Measurements from ENCODE around the gene HSF5.

The HSF5 gene

DNA sequence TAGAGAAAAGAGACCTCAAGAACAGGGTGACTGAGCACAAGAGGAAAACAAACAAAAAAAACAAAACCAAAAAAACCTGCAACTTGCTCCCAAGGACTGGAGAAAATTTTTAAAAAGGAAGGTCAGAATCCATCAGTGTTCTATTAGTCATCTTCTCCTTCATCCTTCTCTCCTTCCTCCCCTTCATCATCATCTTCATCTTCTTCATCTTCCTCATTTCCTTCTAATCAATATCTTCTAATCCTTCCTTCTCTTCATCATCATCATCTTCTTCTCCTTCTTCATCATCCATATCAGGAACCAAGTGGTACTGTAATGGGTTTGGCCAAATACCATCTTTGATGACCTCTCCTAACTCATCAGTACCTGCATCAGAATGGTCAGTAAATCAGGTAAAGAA lies 12.2 kb downstream of the HSF5 start:
- no peak for DNase-seq

DNA sequence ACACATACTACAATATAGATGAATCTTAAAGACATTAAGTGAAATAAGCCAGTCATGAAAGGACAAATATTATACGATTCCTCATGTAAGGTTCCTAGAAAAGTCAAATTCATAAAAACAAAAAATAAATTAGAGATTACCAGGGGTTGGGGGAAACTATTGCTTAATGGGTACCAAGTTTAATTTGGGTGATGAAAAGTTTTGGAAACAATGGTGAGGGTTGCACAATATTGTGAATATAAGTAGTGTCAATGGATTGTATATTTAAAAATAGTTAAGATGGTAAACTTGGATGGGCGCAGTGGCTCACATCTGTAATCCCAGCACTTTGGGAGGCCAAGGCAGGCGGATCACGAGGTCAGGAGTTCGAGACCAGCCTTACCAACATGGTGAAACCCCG lies 17.9 kb downstream of the HSF5 start:
- no peak for DNase-seq

DNA sequence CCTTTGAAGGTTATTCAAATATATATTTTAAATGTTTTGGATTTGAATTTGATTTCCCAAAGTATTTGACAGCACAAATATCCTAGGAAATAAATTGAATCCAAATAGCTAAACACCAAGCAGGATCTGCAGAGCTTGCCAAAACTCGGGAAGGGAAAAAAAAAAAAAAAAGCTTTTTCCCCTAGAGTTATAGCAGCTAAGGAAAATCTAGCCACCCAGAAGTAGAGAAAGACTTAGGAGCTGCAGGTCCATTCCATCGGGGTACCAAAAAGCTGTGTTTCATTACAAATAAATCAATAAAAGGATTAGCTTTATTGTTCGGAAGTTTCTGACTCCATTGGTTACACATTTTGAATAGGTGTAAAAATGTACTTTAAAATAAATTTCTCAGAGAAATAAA lies 19.3 kb downstream of the HSF5 start:
- no peak for DNase-seq

DNA sequence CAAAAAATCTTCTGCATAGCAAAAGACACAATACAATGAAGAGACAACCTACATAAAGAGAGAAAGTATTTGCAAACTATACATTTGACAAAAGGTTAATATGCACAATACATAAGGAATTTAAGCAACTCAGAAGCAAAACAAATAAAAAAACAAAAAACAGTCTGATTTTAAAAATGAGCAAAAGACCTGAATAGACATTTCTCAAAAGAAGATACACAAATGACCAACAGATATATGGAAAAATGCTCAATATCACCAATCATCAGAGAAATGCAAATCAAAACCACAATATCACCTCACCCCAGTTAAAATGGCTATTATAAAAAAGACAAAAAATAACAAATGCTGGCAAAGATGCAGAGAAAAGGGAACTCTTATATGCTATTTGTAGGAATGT lies 32.7 kb downstream of the HSF5 start:
- DNase-seq, result no peak

DNA sequence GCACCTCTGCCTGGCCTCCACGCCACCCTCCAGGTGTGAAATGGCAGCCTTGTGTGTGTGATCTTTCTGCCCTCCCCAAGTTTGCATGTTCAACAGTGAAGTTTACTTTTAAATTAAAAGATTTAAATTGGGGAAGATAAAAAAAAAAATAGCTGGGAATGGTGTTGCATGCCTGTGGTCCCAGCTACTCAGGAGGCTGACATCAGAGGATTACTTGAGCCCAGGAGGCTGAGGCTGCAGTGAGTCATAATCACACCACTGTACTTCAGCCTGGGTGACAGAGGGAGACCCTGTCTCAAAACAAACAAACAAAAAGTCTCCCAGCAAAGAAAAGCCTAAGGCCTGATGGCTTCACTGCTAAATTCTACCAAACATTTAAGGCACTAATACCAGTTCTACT lies 35.5 kb downstream of the HSF5 start:
- DNase-seq, result no peak

DNA sequence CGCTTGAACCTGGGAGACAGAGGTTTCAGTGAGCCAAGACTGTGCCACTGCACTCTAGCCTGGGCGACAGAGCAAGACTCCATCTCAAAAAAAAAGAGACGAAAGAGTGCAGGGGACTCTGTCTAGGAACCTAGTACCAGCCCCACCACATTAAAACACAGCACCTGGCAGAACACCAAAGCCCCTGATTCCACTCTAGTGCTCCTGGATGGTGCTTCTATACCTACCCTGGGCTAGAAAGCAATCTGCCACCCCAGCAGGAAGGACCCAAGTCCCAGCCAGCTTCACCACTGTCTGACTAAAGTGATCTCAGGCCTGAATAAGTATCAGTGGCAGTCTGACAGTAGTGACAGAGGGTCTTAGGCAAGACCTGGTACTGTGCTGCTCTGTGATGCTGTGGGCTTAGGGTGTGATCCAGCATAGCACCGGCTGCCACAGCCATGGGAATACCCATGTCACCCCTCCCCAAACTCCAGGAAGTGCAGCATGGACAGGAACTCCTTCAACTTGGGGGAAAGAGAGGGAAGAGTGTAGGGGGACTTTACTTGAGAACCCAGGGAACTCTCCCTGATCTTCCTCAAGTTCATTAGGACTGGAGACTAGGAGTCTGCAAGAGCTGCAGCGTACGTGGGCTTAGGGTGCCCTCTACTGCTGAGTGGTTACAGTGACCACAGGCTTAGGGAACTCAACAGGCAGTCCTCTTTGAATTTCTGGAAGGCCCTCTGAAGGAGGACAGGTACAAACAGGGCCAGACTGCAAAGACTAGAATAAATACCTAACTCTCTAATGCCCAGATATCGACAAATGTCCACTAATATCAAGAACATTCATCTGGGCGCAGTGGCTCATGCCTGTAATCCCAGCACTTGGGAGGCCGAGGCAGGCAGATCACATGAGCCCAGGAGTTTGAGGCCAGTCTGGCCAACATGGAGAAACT lies 40.9 kb downstream of the HSF5 start:
- peak; percentile 89 for DNase-seq

DNA sequence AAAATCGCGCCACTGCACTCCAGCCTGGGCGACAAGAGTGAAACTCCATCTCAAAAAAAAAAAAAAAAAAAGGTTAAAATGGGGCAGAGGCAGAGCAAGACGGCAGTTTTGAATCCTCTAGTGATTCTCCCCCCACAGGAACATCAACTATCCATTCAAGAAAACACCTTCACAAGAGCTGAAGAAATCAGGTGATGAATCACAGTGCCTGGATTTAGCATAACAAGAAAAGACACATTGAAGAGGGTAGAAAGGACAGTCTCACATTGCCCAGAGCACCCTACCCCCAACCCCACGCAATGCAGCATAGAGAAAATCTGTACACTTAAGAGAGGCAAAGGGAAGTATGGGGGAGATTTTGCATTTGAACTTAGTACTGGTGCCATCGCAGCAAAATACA lies 42.1 kb downstream of the HSF5 start:
- no peak for DNase-seq

DNA sequence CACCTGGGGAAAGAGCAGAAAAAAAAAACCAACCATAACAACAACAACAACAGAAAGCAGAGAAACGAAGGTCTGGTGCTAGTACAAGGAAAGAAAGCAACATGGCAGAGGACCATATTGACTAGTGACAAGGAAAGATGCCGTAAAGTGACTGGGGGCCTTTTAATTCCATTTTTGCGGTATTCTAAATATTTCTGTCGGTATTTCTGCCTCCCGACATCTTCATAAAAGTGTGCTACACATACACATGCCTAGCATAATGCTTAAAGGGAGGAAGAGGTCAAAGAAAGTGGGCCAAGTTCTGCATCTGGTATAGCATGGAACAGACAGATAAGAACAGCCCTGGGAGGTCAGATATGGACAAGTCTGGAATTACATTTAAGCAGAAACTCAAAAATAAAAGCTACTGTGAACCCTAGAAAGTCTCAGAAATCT lies 51.4 kb downstream of the HSF5 start:
- no peak for DNase-seq

DNA sequence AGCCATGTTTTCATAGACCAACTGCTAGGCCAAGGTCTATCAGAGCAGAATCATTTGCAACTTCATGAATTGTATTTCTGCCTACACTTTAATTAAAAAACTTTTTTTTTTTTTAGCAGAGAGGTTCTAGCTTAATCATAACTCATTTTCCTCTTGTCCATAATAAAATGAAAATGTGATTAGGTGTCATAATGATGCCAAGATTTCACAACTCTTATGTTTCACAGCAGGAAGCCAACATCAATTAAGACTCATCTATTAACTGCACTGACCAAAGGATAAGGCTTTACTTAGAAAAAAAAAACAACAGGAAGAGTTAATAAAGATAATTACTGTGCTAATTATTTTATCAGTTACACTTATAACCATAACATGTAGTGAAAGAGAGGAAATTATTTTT lies 52.0 kb downstream of the HSF5 start:
- DNase-seq, result no peak

DNA sequence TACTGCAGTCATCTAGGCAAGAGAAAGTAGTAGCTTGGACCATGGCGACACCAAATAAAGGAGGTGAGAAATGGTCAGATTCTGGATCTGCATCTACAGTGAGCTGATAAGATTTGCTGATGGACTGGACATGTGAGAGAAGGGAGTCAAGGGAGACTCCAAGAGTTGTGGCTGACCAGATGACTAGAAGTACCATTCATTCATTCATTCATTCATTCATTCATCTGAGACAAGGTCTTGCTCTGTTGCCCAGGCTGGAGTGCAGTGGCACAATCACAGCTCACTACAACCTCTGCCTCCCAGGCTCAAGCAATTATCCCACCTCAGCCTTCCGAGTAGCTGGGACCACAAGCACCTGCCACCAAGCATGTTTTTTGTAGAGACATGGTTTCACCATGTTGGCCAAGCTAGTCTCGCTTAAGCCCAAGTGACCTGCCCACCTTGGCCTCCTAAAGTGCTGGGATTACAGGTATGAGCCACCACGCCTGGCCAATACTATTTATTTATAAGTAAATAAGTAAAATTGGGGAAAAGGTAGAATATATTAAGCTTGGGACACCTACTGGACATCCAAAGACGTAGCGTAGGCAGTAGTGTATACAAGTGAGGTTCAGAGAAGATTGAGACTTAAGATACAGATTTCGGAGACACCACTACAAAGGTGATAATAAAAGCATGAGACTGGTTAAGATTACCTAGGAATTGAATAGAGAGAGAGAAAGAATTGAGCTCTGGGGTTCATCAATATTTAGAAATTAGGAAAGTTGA lies 55.2 kb downstream of the HSF5 start:
- peak; percentile 11 for DNase-seq

DNA sequence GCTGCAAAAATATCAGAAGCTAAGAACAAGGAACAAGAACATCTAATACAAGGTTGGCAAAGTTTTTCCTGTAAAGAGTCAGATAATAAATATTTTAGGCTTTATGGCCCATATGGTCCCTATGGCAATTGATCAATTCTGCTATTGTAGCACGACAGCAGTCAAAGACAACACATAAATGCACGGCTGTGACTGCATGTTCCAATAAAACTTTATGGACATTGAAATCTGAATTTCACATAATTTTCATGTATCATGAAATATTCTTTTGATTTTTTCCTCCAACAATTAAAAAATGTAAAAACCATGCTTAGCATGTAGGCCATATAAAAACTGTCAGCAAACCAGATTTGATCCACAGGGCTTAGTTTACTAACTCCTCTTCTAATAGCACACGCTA lies 60.4 kb downstream of the HSF5 start:
- DNase-seq, result no peak

DNA sequence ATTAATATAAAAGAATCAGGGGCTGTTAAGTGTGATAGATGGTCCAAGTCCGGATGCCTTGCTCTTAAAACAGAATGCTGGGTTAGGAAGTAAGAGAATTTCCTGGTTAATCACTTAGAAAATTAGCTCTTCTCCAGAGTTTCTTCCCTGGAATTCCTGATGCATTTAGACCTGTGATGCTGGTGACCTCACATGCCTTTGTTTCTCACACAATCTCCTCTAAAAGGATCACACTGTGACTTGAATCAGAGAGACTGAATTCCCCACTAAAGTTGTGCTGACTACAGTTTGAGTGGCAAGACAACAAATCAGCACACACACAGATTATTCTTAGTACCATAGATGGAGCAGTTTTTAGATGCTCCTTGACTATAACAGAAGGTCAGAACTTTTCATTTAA lies 66.5 kb downstream of the HSF5 start:
- no peak for DNase-seq

DNA sequence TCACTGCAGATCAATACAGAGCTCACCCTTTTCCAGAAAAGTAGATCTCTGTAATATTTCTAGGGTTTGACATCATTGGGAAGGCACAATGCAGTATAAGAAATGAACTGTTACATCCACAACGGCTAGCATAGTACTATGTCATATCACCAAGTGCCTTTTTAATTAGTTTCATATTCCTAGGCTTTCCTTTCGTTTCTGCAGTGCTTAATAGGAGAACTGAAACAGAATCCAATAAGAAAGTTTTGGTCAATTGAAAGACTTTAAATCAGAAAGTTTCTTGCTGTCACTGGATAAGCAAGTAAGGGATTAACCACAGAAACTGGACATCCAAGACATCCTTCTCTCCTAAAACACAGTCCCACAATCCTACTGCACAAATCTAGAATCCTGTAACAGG lies 67.4 kb downstream of the HSF5 start:
- DNase-seq, result no peak

DNA sequence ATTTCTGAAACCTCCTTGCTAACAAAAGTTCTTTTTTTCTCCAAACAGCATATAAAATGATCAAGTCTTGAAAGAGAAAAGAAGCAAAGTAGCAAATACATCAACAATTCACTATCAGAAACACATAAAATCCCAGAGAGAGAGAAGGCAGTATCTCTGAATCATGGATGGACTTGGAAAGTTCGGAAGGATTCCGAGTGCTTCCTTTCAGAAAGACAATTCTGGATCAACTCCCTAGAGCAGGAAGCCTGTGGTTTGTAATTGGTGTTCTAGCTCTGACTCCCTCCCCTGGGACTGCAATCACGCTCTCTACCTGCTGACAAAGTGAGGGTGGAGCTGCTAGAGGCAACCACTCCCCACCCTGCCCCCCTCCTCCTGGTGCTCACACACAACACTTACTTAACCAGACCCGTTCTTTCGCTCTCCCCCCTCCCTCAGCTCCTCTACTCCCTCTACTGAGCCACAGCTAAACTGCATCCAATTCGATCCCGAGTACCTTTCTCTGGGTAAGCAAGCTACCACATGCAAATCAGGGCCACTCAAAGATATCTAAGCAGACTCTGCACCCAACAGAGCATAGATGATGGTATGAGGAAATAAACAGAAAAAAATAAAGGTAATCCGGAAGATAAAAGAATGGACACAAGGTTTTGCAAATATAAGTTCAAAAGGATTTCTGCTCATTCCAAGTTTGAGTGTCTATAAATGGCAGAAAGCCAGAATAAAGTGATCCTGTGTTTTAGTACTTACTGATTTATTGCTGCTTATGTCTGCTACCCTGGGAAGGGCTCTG lies 70.7 kb downstream of the HSF5 start, which contains the start of gene RNF43:
Gene RNF43, minus strand, starts transcription at position 235 of the 793 bp plus-strand sequence. CDS start 1,957 bp downstream, outside the sequence.
- peak; percentile 98 for DNase-seq

DNA sequence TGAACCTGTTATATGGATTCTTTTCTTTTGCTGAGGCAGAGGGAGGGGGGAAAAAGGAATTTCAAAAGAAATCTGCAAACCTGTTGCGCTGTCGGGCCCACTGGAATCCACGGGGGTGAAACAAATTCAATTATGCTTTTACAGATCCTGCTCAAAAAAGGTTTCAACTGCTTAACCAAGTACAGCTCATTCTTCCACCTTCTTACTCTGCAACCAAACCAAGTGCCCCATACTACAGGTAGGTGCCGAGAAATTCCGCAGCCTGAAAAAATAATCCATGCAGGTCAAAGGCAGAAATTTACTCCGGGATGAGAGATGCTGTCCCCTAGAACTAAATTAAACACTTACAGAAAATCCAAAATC lies 71.3 kb downstream of the HSF5 start:
- DNase-seq, result peak; percentile 32

DNA sequence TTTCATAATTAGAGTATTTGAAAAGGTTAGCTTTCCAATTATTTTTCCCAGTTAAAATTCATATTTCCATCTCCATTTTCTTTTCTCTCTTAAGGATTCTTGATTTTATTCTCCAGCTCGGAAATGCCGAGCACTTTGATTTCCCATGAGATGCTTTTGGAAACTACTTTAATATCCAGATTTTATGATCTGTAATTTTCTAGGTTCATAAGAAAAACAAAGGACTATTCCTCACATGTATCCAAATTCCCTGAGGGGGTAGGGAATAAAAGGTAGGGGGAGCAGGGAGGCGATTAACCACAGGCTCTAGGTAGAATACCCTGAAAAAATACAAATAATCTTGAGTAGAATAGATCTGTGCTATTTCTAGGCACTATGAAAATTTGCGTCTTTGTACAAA lies 71.8 kb downstream of the HSF5 start:
- DNase-seq, result no peak

DNA sequence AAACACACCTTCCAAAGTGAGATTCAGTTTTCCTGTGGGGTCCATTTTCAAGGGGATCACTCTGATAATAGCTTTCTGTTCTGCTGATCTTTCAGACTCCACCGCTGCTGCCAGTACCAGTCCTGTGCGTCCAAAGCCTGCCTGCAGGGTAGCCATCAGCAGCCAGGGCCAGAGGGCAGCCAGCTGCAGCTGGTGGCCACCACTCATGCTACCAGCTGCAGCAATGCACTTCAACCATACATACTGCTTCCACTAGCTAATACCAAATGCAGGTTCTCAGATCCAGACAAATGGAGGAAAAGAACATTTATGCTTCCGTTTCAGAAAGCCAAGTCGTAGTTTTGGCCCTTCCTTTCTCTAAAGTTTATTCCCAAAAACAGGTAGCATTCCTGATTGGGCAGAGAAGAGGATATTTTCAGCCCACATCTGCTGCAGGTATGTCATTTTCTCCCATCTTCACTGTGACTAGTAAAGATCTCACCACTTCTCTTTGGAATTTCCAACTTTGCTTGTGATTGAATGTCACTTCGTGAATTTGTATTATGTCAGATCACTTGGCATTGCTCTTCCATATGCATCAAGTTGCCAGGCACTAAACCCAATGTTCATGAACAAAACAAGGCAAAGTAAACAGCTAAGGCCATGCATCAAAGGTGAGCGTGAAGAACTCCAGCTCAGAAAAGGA lies 72.7 kb downstream of the HSF5 start:
- peak; percentile 86 for DNase-seq

DNA sequence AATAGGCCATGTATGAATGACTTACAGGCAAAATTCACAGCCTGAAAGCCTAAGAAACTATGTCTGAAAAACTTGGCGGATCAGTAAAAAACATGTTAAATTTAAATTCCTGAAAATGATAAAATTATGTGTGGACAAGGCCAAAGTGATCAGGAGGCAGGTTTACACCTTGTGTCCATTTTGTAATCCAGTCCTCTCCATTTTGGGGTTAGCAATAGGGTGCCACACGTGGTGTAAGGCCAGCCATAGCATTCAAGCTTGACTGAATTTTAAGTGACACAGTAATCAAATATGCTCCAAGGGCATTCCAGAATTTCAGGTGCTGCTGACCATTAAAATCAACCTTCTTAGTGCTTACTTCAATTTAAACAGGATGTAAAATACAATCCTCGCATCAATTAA lies 73.6 kb downstream of the HSF5 start:
- DNase-seq, result peak; percentile 55

DNA sequence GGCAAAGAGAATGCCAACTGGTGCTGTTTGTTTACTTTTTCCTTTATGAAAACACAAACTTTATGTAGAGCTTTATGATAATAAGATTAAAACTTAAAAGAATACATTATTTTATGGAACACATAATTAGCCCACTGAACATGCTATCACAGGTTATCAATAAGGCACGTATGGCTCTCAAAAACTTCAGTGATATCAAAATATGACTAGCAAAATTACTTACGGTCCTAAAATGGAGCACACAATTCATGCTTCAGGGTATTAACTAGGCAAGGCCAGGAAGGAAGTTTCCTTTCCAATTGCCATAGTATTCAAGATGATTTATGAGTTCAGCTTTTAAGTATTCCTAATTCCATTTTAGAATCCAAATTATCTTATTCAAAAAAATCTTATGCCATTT lies 74.5 kb downstream of the HSF5 start:
- DNase-seq, result no peak

DNA sequence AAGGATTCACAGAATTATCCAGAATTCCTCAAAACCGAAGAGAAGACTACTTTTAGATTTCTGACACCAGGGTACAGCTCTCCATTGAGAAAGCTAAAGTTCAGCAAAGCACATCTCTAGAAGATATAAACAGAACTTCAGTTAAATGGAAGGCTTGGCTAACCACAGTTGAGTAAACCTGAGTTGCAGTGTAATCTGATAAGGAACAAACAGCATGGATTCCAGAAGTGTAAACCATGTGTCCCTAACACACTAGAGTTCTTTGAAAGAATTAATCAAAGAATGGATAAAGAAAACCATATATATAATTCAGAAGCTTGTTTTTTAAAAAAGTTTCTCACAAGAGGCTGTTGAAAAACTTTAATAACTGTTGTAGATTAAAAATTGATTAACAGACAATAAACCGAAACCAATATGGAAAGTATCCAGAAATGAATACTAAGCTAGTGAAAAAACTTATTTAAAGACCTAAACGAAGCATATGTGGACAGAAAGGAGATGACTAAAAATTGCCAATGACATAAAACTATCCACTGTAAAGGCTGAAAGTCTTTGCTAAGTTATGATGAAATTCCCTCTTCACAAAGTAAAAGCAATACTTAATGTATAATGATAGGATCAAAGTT lies 75.1 kb downstream of the HSF5 start:
- DNase-seq, result peak; percentile 25

DNA sequence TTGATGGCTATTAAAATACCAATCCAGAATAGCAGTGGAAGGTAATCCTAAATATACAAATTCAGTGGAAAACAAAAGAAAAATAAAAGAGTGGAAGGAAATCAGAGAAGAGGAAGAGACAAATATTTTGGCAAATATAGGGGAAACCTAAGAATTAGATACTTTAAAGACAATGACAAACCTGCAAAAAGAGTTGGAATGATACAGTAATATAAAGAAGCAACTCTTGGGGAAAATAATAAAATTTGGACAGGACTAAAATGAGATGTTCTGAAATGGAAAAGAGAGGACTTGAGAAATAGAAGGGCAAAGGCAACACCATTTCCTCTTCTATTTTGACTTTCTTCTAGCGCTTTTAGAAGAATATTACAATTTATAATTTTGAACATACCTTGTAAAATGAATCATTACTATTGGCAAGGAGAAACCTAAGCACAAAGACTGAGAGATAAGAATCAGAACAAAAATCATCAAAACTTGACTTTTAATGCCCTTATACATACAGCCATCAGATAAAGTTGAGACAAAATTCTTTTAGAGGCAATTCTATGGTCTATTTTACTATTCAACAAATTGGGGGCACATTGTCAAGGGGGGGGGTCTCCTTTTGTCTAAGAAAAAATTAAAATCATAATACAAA lies 76.0 kb downstream of the HSF5 start:
- no peak for DNase-seq

All from DMS53 (cell line).